GM23338 (cell line): ENCODE results near the gene R3HDM2. TPM values are rescaled to one million over a fixed set of nuclear protein-coding genes. Genes with fewer than 3 reads are reported as not detected.

Source experiments
- ATAC-seq: fragments of 200-7000 bp; cut with Tn5 transposase; 3 replicates; pipeline ENCODE4 v1.9.1; 2020
- DNase-seq: peaks from one replicate; pipeline ENCODE4 v3.0.0-alpha.2; 2015; ENCODE audit warnings: low spot score
- H2AFZ ChIP-seq: fragments of 200-600 bp; sonication (generic); 2 replicates; pipeline ENCODE4 v1.8.0; 2016; ENCODE audit warnings: antibody characterized with exemption, mild to moderate bottlenecking, moderate library complexity
- H3F3A ChIP-seq: fragments of 200-600 bp; sonication (generic); replicated peaks from 2 replicates; pipeline ENCODE4 v1.8.0; 2017; ENCODE audit warnings: antibody characterized with exemption, mixed run types, low read depth
- H3K27ac ChIP-seq: fragments of 200-600 bp; sonication (generic); 2 replicates; pipeline ENCODE4 v1.6.1; 2016; ENCODE audit warnings: low read depth
- H3K27me3 ChIP-seq: fragments of 200-600 bp; sonication (generic); 2 replicates; pipeline ENCODE4 v1.8.0; 2016; ENCODE audit warnings: mild to moderate bottlenecking, mixed run types, moderate library complexity; ENCODE audit not compliant: insufficient read depth
- H3K36me3 ChIP-seq: fragments of 200-600 bp; sonication (generic); 2 replicates; pipeline ENCODE4 v1.8.0; 2016; ENCODE audit warnings: mild to moderate bottlenecking; ENCODE audit not compliant: insufficient read depth
- H3K4me1 ChIP-seq: fragments of 200-600 bp; sonication (generic); 2 replicates; pipeline ENCODE4 v1.8.0; 2016; ENCODE audit warnings: mild to moderate bottlenecking, moderate library complexity; ENCODE audit not compliant: insufficient read depth
- H3K4me2 ChIP-seq: fragments of 200-600 bp; sonication (generic); 2 replicates; pipeline ENCODE4 v1.7.1; 2017; ENCODE audit warnings: mixed run types
- H3K4me3 ChIP-seq: fragments of 200-600 bp; sonication (generic); 2 replicates; pipeline ENCODE4 v1.6.1; 2016; ENCODE audit warnings: mixed run types
- H3K79me2 ChIP-seq: fragments of 200-600 bp; sonication (generic); replicated peaks from 2 replicates; pipeline ENCODE4 v1.8.0; 2017; ENCODE audit warnings: mild to moderate bottlenecking; ENCODE audit not compliant: insufficient read depth
- H3K9me2 ChIP-seq: fragments of 200-600 bp; sonication (generic); 2 replicates; pipeline ENCODE4 v1.8.0; 2017; ENCODE audit not compliant: insufficient read depth
- H4K20me1 ChIP-seq: fragments of 200-600 bp; sonication (generic); replicated peaks from 2 replicates; pipeline ENCODE4 v1.8.0; 2017; ENCODE audit warnings: mild to moderate bottlenecking; ENCODE audit not compliant: insufficient read depth
- H3K27ac Mint-ChIP-seq: 2 replicates; pipeline ENCODE4 v1.8.0; 2020; ENCODE audit warnings: inconsistent platforms, mild to moderate bottlenecking, moderate library complexity, mixed read lengths
- H3K27me3 Mint-ChIP-seq: 3 replicates; pipeline ENCODE4 v1.8.0; 2022; ENCODE audit warnings: low read depth, mild to moderate bottlenecking, moderate library complexity, mixed read lengths, inconsistent platforms; ENCODE audit not compliant: insufficient read depth, poor library complexity
- H3K36me3 Mint-ChIP-seq: 3 replicates; pipeline ENCODE4 v1.8.0; 2021; ENCODE audit warnings: low read depth, mild to moderate bottlenecking, inconsistent platforms, moderate library complexity, mixed read lengths
- H3K4me1 Mint-ChIP-seq: 3 replicates; pipeline ENCODE4 v1.8.0; 2020; ENCODE audit warnings: mild to moderate bottlenecking, inconsistent platforms, mixed read lengths
- H3K4me3 Mint-ChIP-seq: 3 replicates; pipeline ENCODE4 v1.8.0; 2021; ENCODE audit warnings: moderate library complexity, mild to moderate bottlenecking, inconsistent platforms, mixed read lengths
- H3K9me3 Mint-ChIP-seq: 3 replicates; pipeline ENCODE4 v1.8.0; 2020; ENCODE audit warnings: moderate library complexity, mild to moderate bottlenecking, inconsistent platforms, mixed read lengths
- EZH2 ChIP-seq: fragments of 200-600 bp; sonication (generic); IDR thresholded peaks from one replicate; pipeline ENCODE4 v1.8.0; 2017; ENCODE audit warnings: antibody characterized with exemption, mild to moderate bottlenecking, low read depth; ENCODE audit not compliant: unreplicated experiment
- EZH2phosphoT487 ChIP-seq: fragments of 200-600 bp; sonication (generic); IDR thresholded peaks from one replicate; pipeline ENCODE4 v1.8.1; 2018; ENCODE audit warnings: antibody characterized with exemption; ENCODE audit not compliant: unreplicated experiment
- JUNB ChIP-seq: IDR thresholded peaks from one replicate; pipeline ENCODE4 v1.6.1; 2016; ENCODE audit warnings: antibody characterized with exemption; ENCODE audit not compliant: unreplicated experiment
- NANOG ChIP-seq: IDR thresholded peaks from 2 replicates; pipeline ENCODE4 v1.6.1; 2016; ENCODE audit warnings: antibody characterized with exemption, borderline replicate concordance
- POLR2AphosphoS5 ChIP-seq: IDR thresholded peaks from 2 replicates; pipeline ENCODE4 v1.6.1; 2016; ENCODE audit warnings: antibody characterized with exemption, low read depth
- ZNF114 ChIP-seq: fragments of 250-450 bp; sonication (Bioruptor Pico); IDR thresholded peaks from 2 replicates; pipeline ENCODE4 v1.5.0; 2020; ENCODE audit warnings: mild to moderate bottlenecking, moderate library complexity
- ZNF331 ChIP-seq: fragments of 250-450 bp; sonication (Bioruptor Pico); IDR thresholded peaks from 2 replicates; pipeline ENCODE4 v1.5.0; 2020; ENCODE audit warnings: low read depth, mild to moderate bottlenecking, moderate library complexity
- polyA plus RNA-seq: library from polyadenylated mRNA; unstranded; fragments of >200 nt; fragmentation: Nextera tagmentation; extraction: Ambion mirVana; gene quantifications from 2 replicates; pipeline ENCODE4 v1.2.1, GENCODE V29; 2016
- total RNA-seq: library from RNA; depleted of rRNA; stranded (reverse); fragments of >200 nt; shearing (Covaris generic); gene quantifications from 2 replicates; pipeline ENCODE4 v1.2.3, GENCODE V29; 2014
- TF ChIP-seq, protein P1 (sequence below), 2 experiments: fragments of 200-600 bp in 1 of 2; sonication (generic) in 1 of 2; conservative IDR thresholded peaks; 2 replicates each; pipeline versions ENCODE4 v1.5.1 to v1.6.1; 2016 to 2017; ENCODE audit warnings: antibody characterized with exemption in 2 of 2, low read depth in 2 of 2, mild to moderate bottlenecking in 2 of 2, moderate library complexity in 1 of 2
- TF ChIP-seq, protein P2 (sequence below): fragments of 250-450 bp; sonication (Bioruptor Pico); IDR thresholded peaks from 2 replicates; pipeline ENCODE4 v1.5.0; 2020; ENCODE audit warnings: mild to moderate bottlenecking, moderate library complexity

Gene R3HDM2
- total and polyA plus RNA-seq, 2 experiments from 2014 or later: 9.6 to 19.6 TPM

DNA sequence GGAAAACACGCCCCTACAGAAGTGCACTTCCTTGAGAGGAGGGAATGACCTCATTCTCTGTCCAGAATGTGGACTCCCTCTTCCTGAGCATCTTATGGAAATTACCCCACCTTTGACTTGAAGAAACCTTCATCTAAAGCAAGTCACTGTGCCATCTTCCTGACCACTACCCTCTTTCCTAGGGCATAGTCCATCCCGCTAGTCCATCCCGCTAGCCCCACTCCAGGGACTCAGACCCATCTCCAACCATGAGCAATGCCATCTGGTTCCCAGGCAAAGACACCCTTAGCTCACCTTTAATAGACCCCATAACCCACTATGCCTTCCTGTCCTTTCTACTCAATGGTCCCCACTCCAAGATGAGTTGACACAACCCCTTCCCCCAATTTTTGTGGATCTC lies 19.2 kb upstream of the R3HDM2 start:
- no peak overlapping the region for H3K4me2 ChIP-seq
- H3K4me1 ChIP-seq: peaks cover 30% of the 10 kb centered on the region
- H3F3A ChIP-seq: 0 out of 2 replicates have a peak, but pooled peaks cover 4% of the 10 kb centered on the region
- H3K9me2 ChIP-seq: no peaks in the 10 kb centered on the region
- Mint-ChIP-seq H3K27ac (no peak overlapping the region), H3K9me3 (no peaks in the 10 kb centered on the region; the same call in 2 of the 3 replicates), H3K36me3 (peaks cover 2% of the 10 kb centered on the region; the same call in 2 of the 3 replicates), H3K27me3 (peaks cover 14% of the 10 kb centered on the region), H3K4me3 (no peak overlapping the region), H3K4me1 (peaks cover 28% of the 10 kb centered on the region)
- no peak overlapping the region for H3K27ac ChIP-seq
- no peaks in the 10 kb centered on the region for H3K36me3 ChIP-seq
- DNase-seq (no peak), ATAC-seq (no peak)
- no peaks in the 10 kb centered on the region for H3K27me3 ChIP-seq
- no peak overlapping the region for H2AFZ ChIP-seq
- H3K79me2 ChIP-seq: no peaks in the 10 kb centered on the region
- TF ChIP-seq EZH2phosphoT487 (no peak), JUNB (no peak), NANOG (no peak), ZNF114 (no peak), ZNF331 (no peak), EZH2 (no peak), POLR2AphosphoS5 (no peak)
- TF ChIP-seq, protein P1, sequence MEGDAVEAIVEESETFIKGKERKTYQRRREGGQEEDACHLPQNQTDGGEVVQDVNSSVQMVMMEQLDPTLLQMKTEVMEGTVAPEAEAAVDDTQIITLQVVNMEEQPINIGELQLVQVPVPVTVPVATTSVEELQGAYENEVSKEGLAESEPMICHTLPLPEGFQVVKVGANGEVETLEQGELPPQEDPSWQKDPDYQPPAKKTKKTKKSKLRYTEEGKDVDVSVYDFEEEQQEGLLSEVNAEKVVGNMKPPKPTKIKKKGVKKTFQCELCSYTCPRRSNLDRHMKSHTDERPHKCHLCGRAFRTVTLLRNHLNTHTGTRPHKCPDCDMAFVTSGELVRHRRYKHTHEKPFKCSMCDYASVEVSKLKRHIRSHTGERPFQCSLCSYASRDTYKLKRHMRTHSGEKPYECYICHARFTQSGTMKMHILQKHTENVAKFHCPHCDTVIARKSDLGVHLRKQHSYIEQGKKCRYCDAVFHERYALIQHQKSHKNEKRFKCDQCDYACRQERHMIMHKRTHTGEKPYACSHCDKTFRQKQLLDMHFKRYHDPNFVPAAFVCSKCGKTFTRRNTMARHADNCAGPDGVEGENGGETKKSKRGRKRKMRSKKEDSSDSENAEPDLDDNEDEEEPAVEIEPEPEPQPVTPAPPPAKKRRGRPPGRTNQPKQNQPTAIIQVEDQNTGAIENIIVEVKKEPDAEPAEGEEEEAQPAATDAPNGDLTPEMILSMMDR (conservative IDR thresholded peaks at IDR 0.05; ENCODE audit: low read depth in 2 of 2): no peak
- TF ChIP-seq, protein P2, sequence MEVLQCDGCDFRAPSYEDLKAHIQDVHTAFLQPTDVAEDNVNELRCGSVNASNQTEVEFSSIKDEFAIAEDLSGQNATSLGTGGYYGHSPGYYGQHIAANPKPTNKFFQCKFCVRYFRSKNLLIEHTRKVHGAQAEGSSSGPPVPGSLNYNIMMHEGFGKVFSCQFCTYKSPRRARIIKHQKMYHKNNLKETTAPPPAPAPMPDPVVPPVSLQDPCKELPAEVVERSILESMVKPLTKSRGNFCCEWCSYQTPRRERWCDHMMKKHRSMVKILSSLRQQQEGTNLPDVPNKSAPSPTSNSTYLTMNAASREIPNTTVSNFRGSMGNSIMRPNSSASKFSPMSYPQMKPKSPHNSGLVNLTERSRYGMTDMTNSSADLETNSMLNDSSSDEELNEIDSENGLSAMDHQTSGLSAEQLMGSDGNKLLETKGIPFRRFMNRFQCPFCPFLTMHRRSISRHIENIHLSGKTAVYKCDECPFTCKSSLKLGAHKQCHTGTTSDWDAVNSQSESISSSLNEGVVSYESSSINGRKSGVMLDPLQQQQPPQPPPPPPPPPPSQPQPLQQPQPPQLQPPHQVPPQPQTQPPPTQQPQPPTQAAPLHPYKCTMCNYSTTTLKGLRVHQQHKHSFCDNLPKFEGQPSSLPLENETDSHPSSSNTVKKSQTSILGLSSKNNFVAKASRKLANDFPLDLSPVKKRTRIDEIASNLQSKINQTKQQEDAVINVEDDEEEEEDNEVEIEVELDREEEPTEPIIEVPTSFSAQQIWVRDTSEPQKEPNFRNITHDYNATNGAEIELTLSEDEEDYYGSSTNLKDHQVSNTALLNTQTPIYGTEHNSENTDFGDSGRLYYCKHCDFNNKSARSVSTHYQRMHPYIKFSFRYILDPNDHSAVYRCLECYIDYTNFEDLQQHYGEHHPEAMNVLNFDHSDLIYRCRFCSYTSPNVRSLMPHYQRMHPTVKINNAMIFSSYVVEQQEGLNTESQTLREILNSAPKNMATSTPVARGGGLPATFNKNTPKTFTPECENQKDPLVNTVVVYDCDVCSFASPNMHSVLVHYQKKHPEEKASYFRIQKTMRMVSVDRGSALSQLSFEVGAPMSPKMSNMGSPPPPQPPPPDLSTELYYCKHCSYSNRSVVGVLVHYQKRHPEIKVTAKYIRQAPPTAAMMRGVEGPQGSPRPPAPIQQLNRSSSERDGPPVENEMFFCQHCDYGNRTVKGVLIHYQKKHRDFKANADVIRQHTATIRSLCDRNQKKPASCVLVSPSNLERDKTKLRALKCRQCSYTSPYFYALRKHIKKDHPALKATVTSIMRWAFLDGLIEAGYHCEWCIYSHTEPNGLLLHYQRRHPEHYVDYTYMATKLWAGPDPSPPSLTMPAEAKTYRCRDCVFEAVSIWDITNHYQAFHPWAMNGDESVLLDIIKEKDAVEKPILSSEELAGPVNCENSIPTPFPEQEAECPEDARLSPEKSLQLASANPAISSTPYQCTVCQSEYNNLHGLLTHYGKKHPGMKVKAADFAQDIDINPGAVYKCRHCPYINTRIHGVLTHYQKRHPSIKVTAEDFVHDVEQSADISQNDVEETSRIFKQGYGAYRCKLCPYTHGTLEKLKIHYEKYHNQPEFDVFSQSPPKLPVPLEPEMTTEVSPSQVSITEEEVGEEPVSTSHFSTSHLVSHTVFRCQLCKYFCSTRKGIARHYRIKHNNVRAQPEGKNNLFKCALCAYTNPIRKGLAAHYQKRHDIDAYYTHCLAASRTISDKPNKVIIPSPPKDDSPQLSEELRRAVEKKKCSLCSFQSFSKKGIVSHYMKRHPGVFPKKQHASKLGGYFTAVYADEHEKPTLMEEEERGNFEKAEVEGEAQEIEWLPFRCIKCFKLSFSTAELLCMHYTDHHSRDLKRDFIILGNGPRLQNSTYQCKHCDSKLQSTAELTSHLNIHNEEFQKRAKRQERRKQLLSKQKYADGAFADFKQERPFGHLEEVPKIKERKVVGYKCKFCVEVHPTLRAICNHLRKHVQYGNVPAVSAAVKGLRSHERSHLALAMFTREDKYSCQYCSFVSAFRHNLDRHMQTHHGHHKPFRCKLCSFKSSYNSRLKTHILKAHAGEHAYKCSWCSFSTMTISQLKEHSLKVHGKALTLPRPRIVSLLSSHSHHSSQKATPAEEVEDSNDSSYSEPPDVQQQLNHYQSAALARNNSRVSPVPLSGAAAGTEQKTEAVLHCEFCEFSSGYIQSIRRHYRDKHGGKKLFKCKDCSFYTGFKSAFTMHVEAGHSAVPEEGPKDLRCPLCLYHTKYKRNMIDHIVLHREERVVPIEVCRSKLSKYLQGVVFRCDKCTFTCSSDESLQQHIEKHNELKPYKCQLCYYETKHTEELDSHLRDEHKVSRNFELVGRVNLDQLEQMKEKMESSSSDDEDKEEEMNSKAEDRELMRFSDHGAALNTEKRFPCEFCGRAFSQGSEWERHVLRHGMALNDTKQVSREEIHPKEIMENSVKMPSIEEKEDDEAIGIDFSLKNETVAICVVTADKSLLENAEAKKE: no peak
- H4K20me1 ChIP-seq: no peaks in the 10 kb centered on the region
- no peak overlapping the region for H3K4me3 ChIP-seq
